Peyer's patch (tissue), 4 donors: ENCODE results near the gene CCND1.

ENCODE experiments used
- POLR2A ChIP-seq, 2 donors: fragments of 450-650 bp; IDR thresholded peaks; one replicate each; pipeline ENCODE4 v1.5.1; 2017; ENCODE audit warnings: antibody characterized with exemption in 2 of 2, mild to moderate bottlenecking in 2 of 2, moderate library complexity in 2 of 2
- TF ChIP-seq, protein P1 (sequence below), 6 experiments: fragments of 450-650 bp in 4 of 6; fragments of 200-600 bp in 2 of 6; sonication (generic) in 1 of 6; IDR thresholded peaks; one replicate each; pipeline ENCODE4 v1.5.1; 2017 to 2019; ENCODE audit warnings: antibody characterized with exemption in 6 of 6, mild to moderate bottlenecking in 3 of 6, moderate library complexity in 1 of 6

DNA sequence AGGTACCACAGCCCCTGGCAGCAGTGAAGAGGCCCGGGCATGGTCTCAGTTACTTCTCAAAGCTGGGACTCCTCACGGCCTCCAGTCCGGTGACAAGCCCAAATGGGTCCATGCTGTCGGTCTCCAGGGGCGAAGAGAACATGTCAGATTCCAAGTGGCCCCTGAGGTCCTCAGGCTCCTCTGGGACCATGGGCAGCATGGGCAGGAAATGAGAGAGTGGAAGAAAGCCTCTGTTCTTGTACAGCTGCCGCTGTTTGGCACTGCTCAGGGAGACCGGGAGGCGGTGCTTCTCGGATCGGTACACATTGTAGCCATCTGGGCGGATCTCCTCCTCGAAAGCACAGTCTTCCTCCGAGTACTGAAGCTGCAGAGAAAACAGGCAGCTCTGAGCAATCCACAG is 58.3 kb downstream of the CCND1 start:
- TF ChIP-seq, protein P1, sequence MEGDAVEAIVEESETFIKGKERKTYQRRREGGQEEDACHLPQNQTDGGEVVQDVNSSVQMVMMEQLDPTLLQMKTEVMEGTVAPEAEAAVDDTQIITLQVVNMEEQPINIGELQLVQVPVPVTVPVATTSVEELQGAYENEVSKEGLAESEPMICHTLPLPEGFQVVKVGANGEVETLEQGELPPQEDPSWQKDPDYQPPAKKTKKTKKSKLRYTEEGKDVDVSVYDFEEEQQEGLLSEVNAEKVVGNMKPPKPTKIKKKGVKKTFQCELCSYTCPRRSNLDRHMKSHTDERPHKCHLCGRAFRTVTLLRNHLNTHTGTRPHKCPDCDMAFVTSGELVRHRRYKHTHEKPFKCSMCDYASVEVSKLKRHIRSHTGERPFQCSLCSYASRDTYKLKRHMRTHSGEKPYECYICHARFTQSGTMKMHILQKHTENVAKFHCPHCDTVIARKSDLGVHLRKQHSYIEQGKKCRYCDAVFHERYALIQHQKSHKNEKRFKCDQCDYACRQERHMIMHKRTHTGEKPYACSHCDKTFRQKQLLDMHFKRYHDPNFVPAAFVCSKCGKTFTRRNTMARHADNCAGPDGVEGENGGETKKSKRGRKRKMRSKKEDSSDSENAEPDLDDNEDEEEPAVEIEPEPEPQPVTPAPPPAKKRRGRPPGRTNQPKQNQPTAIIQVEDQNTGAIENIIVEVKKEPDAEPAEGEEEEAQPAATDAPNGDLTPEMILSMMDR (IDR thresholded peaks at IDR 0.05) = no peak
- no peak for TF ChIP-seq POLR2A (IDR thresholded peaks at IDR 0.05)
